Caco-2 (cell line): ENCODE measurements around the gene EPHB3. TPM values are rescaled to one million over a fixed set of nuclear protein-coding genes. Genes with fewer than 3 reads are reported as not detected.

Experiments used
- BruUV-seq: library from RNA; stranded (reverse); fragments of 400-500 nt; replicated peaks from 2 replicates; lab custom pipeline; 2021; lab: Mats Ljungman, UMichigan
- CTCF ChIA-PET: fragments of 300-600 bp; sonication (Branson Sonifier 250); formaldehyde crosslinking; loops from one replicate; lab custom pipeline; 2022; ENCODE audit warnings: antibody characterized with exemption; lab: Charles Lee
- POLR2A ChIA-PET: fragments of 300-600 bp; sonication (Branson Sonifier 250); formaldehyde crosslinking; loops from one replicate; lab custom pipeline; 2022; ENCODE audit warnings: antibody characterized with exemption; lab: Charles Lee
- DNase-seq, 2 experiments: peaks; one replicate each; pipeline versions ENCODE4 v3.0.0 to v3.0.0-alpha.2; 2020 to 2022
- H3K27me3 ChIP-seq: replicated peaks from 2 replicates; pipeline ENCODE4 v1.6.0; 2011; ENCODE audit warnings: low read length; ENCODE audit not compliant: control insufficient read depth, insufficient read depth
- H3K36me3 ChIP-seq: 2 replicates; pipeline ENCODE4 v1.5.1; 2011; ENCODE audit warnings: low read length; ENCODE audit not compliant: control insufficient read depth, insufficient read depth
- H3K4me1 ChIP-seq: fragments of 250-450 bp; sonication (Bioruptor Pico); 2 replicates; pipeline ENCODE4 v1.5.1; 2020; ENCODE audit warnings: mild to moderate bottlenecking
- H3K4me3 ChIP-seq: 2 replicates; pipeline ENCODE4 v1.5.1; 2011; ENCODE audit warnings: low read depth, mild to moderate bottlenecking, control low read depth, low read length
- H3K9me3 ChIP-seq: fragments of 250-450 bp; sonication (Bioruptor Pico); 2 replicates; pipeline ENCODE4 v1.5.1; 2020; ENCODE audit warnings: mild to moderate bottlenecking, moderate library complexity
- H3K27ac Mint-ChIP-seq: one replicate; pipeline ENCODE4 v1.8.0; 2022; ENCODE audit warnings: mixed read lengths; ENCODE audit not compliant: unreplicated experiment
- H3K27me3 Mint-ChIP-seq: one replicate; pipeline ENCODE4 v1.8.0; 2022; ENCODE audit warnings: mixed read lengths; ENCODE audit not compliant: insufficient read depth, unreplicated experiment
- H3K36me3 Mint-ChIP-seq: one replicate; pipeline ENCODE4 v1.8.0; 2022; ENCODE audit warnings: mild to moderate bottlenecking, mixed read lengths; ENCODE audit not compliant: insufficient read depth, unreplicated experiment
- H3K4me1 Mint-ChIP-seq: one replicate; pipeline ENCODE4 v1.8.0; 2022; ENCODE audit warnings: low read depth, mixed read lengths; ENCODE audit not compliant: unreplicated experiment
- H3K4me3 Mint-ChIP-seq: one replicate; pipeline ENCODE4 v1.8.0; 2022; ENCODE audit warnings: mild to moderate bottlenecking, moderate library complexity, mixed read lengths; ENCODE audit not compliant: unreplicated experiment
- H3K9me3 Mint-ChIP-seq: one replicate; pipeline ENCODE4 v1.8.0; 2022; ENCODE audit warnings: mixed read lengths; ENCODE audit not compliant: unreplicated experiment
- intact Hi-C: fragments of 100-400 bp; cut with micrococcal nuclease; formaldehyde crosslinking; loops from one replicate; pipeline ENCODE4 v1.10.0; 2022; ENCODE audit not compliant: unreplicated experiment
- total RNA-seq: library from RNA; stranded (reverse); gene quantifications from 2 replicates; pipeline ENCODE4 v1.2.3, GENCODE V29; 2022
- TF ChIP-seq, protein P1 (sequence below), 2 experiments: fragments of 200-600 bp in 1 of 2; IDR thresholded peaks; 1 replicate in 1 of 2; 2 replicates in 1 of 2; pipeline versions ENCODE4 v1.5.1 to v1.8.0; 2011 to 2022; ENCODE audit warnings: antibody characterized with exemption in 1 of 2, control low read depth in 1 of 2, inconsistent platforms in 1 of 2, low read depth in 1 of 2, low read length in 1 of 2, mild to moderate bottlenecking in 1 of 2, moderate library complexity in 1 of 2; ENCODE audit not compliant: insufficient read depth in 1 of 2, severe bottlenecking in 1 of 2, unreplicated experiment in 1 of 2

Gene EPHB3
- total RNA-seq, 1 experiment from 2014 or later, result 5.6 TPM

- H3K27me3 ChIP-seq, result no peaks in the 10 kb centered on the region
- no peaks in the 10 kb centered on the region for H3K9me3 ChIP-seq
- H3K27me3 Mint-ChIP-seq, result no peaks in the 10 kb centered on the region
- TF ChIP-seq, protein P1, sequence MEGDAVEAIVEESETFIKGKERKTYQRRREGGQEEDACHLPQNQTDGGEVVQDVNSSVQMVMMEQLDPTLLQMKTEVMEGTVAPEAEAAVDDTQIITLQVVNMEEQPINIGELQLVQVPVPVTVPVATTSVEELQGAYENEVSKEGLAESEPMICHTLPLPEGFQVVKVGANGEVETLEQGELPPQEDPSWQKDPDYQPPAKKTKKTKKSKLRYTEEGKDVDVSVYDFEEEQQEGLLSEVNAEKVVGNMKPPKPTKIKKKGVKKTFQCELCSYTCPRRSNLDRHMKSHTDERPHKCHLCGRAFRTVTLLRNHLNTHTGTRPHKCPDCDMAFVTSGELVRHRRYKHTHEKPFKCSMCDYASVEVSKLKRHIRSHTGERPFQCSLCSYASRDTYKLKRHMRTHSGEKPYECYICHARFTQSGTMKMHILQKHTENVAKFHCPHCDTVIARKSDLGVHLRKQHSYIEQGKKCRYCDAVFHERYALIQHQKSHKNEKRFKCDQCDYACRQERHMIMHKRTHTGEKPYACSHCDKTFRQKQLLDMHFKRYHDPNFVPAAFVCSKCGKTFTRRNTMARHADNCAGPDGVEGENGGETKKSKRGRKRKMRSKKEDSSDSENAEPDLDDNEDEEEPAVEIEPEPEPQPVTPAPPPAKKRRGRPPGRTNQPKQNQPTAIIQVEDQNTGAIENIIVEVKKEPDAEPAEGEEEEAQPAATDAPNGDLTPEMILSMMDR (IDR thresholded peaks at IDR 0.05; ENCODE audit: insufficient read depth in 1 of 2, low read depth in 1 of 2, low read length in 1 of 2, severe bottlenecking in 1 of 2, unreplicated experiment in 1 of 2), result no peak
- H3K4me1 Mint-ChIP-seq, result peaks cover 4% of the 10 kb centered on the region
- H3K4me1 ChIP-seq, result peaks cover 27% of the 10 kb centered on the region
- H3K36me3 Mint-ChIP-seq, result peaks cover 5% of the 10 kb centered on the region
- H3K9me3 Mint-ChIP-seq, result no peaks in the 10 kb centered on the region
- no TSS peak for BruUV-seq
- ChIA-PET CTCF (no interaction called here), POLR2A (no interaction called here)
- H3K4me3 ChIP-seq, result no peak overlapping the region
- no peak for DNase-seq
- no peak overlapping the region for H3K27ac Mint-ChIP-seq
- no peaks in the 10 kb centered on the region for H3K36me3 ChIP-seq
- peak overlapping the region; percentile 73 for H3K4me3 Mint-ChIP-seq
- intact Hi-C loops, result no loop called here
Observed at GRCh38 chr3:184570035-184570434, 8.4 kb downstream of the EPHB3 start.

DNA sequence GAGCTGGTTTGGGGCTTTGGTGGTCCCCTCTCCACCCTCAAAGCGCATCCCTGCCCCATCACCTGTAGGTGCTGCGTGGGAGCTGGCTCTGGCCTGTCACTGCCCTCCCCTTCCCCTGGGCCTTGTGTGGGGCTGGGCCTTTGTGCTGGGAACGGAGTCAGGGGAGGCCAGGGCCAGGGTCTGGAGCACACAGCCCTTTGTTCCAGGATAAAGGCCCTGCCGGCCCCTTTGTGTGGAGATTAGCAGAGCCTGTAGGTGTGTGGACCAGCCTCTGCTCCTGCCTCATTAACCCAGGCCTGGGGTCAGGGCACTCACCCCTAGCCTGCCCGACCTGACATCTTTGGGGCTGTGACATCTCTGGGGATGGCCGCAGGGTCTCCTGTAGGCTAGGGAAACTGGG, 8.9 kb downstream of the EPHB3 start:
- H3K27me3 Mint-ChIP-seq, result no peaks in the 10 kb centered on the region

GRCh38 chr3:184571750-184572377, 10.3 kb downstream of the EPHB3 start:
- Mint-ChIP-seq H3K4me3 (no peak overlapping the region), H3K27me3 (no peaks in the 10 kb centered on the region), H3K27ac (no peak overlapping the region), H3K36me3 (peaks cover 1% of the 10 kb centered on the region), H3K9me3 (no peaks in the 10 kb centered on the region), H3K4me1 (no peaks in the 10 kb centered on the region)
- no peak for DNase-seq
- TF ChIP-seq, protein P1 (IDR thresholded peaks at IDR 0.05; ENCODE audit: insufficient read depth in 1 of 2, low read depth in 1 of 2, low read length in 1 of 2, severe bottlenecking in 1 of 2, unreplicated experiment in 1 of 2), result no peak
- H3K27me3 ChIP-seq, result no peaks in the 10 kb centered on the region
- no peaks in the 10 kb centered on the region; the same call in 1 of the 2 replicates for H3K36me3 ChIP-seq
- ChIA-PET POLR2A (no interaction called here), CTCF (no interaction called here)
- no peaks in the 10 kb centered on the region for H3K9me3 ChIP-seq
- H3K4me3 ChIP-seq, result no peak overlapping the region
- H3K4me1 ChIP-seq, result peaks cover 8% of the 10 kb centered on the region; the same call in 1 of the 2 replicates
- no TSS peak for BruUV-seq
- intact Hi-C loops, result no loop called here

More for the DNA sequence above, 8.9 kb downstream of the EPHB3 start:
- no peaks in the 10 kb centered on the region for H3K9me3 ChIP-seq
- H3K36me3 ChIP-seq, result no peaks in the 10 kb centered on the region
- ChIA-PET CTCF (no interaction called here), POLR2A (no interaction called here)
- peaks cover 22% of the 10 kb centered on the region for H3K4me1 ChIP-seq
- H3K4me3 ChIP-seq, result no peak overlapping the region
- no peak overlapping the region for H3K4me3 Mint-ChIP-seq
- no TSS peak for BruUV-seq
- TF ChIP-seq, protein P1 (IDR thresholded peaks at IDR 0.05; ENCODE audit: insufficient read depth in 1 of 2, low read depth in 1 of 2, low read length in 1 of 2, severe bottlenecking in 1 of 2, unreplicated experiment in 1 of 2), result no peak
- H3K36me3 Mint-ChIP-seq, result peaks cover 5% of the 10 kb centered on the region
- no peak for DNase-seq
- H3K27ac Mint-ChIP-seq, result no peak overlapping the region
- H3K27me3 ChIP-seq, result no peaks in the 10 kb centered on the region
- intact Hi-C loops, result no loop called here
- H3K4me1 Mint-ChIP-seq, result no peaks in the 10 kb centered on the region
- H3K9me3 Mint-ChIP-seq, result no peaks in the 10 kb centered on the region
